ENCODE data around the gene SGF29. TPM values are rescaled to one million over a fixed set of nuclear protein-coding genes. Genes with fewer than 3 reads are reported as not detected.

The SGF29 gene
- total and polyA plus RNA-seq, 12 donors, result 18.4 to 118 (median 29.9) TPM

- H3K4me1 ChIP-seq (replicated peaks in 1 of 2), result no peaks in the 10 kb centered on the region
- intact Hi-C loops (cut with DNase I), result no loop called here
- H3K27ac ChIP-seq, result no peak overlapping the region
- 79 to 91% (median 89%) methylated on average over 3 of the region's 3 CpGs for WGBS, 4 donors
- H3K9me3 ChIP-seq (replicated peaks in 1 of 3), result no peaks in the 10 kb centered on the region
- no peak for DNase-seq
- no peak overlapping the region for H3K4me3 ChIP-seq
- H3K27me3 ChIP-seq, result no peaks in the 10 kb centered on the region
- no peak for TF ChIP-seq CTCF (IDR thresholded peaks at IDR 0.05)
- no peak for TF ChIP-seq POLR2A (IDR thresholded peaks at IDR 0.05)
- no peaks in the 10 kb centered on the region for H3K36me3 ChIP-seq (replicated peaks in 1 of 2)
Measured at GRCh38 chr16:28511031-28511430, 42.7 kb upstream of the SGF29 start.

- TF ChIP-seq CTCF (IDR thresholded peaks at IDR 0.05) (no peak), POLR2A (IDR thresholded peaks at IDR 0.05) (no peak)
- no peaks in the 10 kb centered on the region for H3K27me3 ChIP-seq
- intact Hi-C loops (cut with DNase I), result no loop called here
- H3K27ac ChIP-seq, result no peak overlapping the region
- H3K4me3 ChIP-seq, result no peak overlapping the region
- no peaks in the 10 kb centered on the region for H3K9me3 ChIP-seq (replicated peaks in 1 of 3)
- 83 to 89% (median 86%) methylated on average over 16 to 21 of the region's 21 CpGs for WGBS, 4 donors
- no peaks in the 10 kb centered on the region for H3K36me3 ChIP-seq (replicated peaks in 1 of 2)
- DNase-seq, result no peak
- no peaks in the 10 kb centered on the region for H3K4me1 ChIP-seq (replicated peaks in 1 of 2)
Measured at GRCh38 chr16:28511801-28512789, 41.6 kb upstream of the SGF29 start.

GRCh38 chr16:28513484-28514181 is 40.1 kb upstream of the SGF29 start:
- H3K27ac ChIP-seq, result no peak overlapping the region
- H3K9me3 ChIP-seq (replicated peaks in 1 of 3), result no peaks in the 10 kb centered on the region
- no peak overlapping the region for H3K4me3 ChIP-seq
- TF ChIP-seq POLR2A (IDR thresholded peaks at IDR 0.05), result no peak
- no peak for TF ChIP-seq CTCF (IDR thresholded peaks at IDR 0.05)
- H3K27me3 ChIP-seq, result no peaks in the 10 kb centered on the region
- intact Hi-C loops (cut with DNase I), result no loop called here
- no peaks in the 10 kb centered on the region for H3K36me3 ChIP-seq (replicated peaks in 1 of 2)
- no peaks in the 10 kb centered on the region for H3K4me1 ChIP-seq (replicated peaks in 1 of 2)
- no peak for DNase-seq
- 71 to 84% (median 76%) methylated on average over 12 of the region's 12 CpGs for WGBS, 4 donors

GRCh38 chr16:28514246-28514645 is 39.5 kb upstream of the SGF29 start:
- 79 to 100% (median 88%) methylated on average over 1 to 7 of the region's 7 CpGs for WGBS, 4 donors
- no peak for TF ChIP-seq POLR2A (IDR thresholded peaks at IDR 0.05)
- TF ChIP-seq CTCF (IDR thresholded peaks at IDR 0.05), result no peak

More at GRCh38 chr16:28514246-28514645, 39.5 kb upstream of the SGF29 start:
- Histone ChIP-seq H3K27ac (no peak overlapping the region), H3K4me1 (replicated peaks in 1 of 2) (no peaks in the 10 kb centered on the region), H3K27me3 (no peaks in the 10 kb centered on the region), H3K9me3 (replicated peaks in 1 of 3) (no peaks in the 10 kb centered on the region), H3K4me3 (no peak overlapping the region), H3K36me3 (replicated peaks in 1 of 2) (no peaks in the 10 kb centered on the region)
- intact Hi-C loops (cut with DNase I), result no loop called here
- DNase-seq, result no peak
